Upper lobe of left lung (tissue), 6 donors: ENCODE results near the gene KSR2. TPM values are rescaled to one million over a fixed set of nuclear protein-coding genes. Genes with fewer than 3 reads are reported as not detected.
A peak's percentile ranks its signal among the peaks of the same experiment; 100 is the strongest.

Experiments
- ATAC-seq, 2 donors: fragments of 200-7000 bp; cut with Tn5 transposase; one replicate each; pipeline ENCODE4 v1.9.1; 2022; ENCODE audit warnings: mild to moderate bottlenecking in 2 of 2, moderate library complexity in 2 of 2; ENCODE audit not compliant: low FRiP score in 2 of 2
- DNase-seq, 2 donors: peaks; one replicate each; pipeline ENCODE4 v3.0.0-alpha.2; 2019 to 2020
- H3K27ac ChIP-seq, 4 donors: fragments of 200-600 bp; sonication (generic); one replicate each; pipeline ENCODE4 v1.5.1; 2016 to 2019
- H3K27me3 ChIP-seq, 4 donors: fragments of 200-600 bp; sonication (generic); one replicate each; pipeline ENCODE4 v1.5.1; 2017 to 2019
- H3K36me3 ChIP-seq, 4 donors: fragments of 200-600 bp; sonication (generic); one replicate each; pipeline ENCODE4 v1.5.1; 2016 to 2019
- H3K4me1 ChIP-seq, 4 donors: fragments of 200-600 bp; sonication (generic); one replicate each; pipeline ENCODE4 v1.5.1; 2018 to 2019
- H3K4me3 ChIP-seq, 4 donors: fragments of 200-600 bp; sonication (generic); one replicate each; pipeline ENCODE4 v1.5.1; 2017 to 2019; ENCODE audit warnings: mild to moderate bottlenecking in 2 of 4, moderate library complexity in 1 of 4
- H3K9me3 ChIP-seq, 4 donors: fragments of 200-600 bp; sonication (generic); one replicate each; pipeline ENCODE4 v1.5.1; 2018 to 2019
- EP300 ChIP-seq, 4 donors: sonication (generic); formaldehyde crosslinking; IDR thresholded peaks; one replicate each; pipeline ENCODE4 v1.5.1; 2017; ENCODE audit warnings: antibody characterized with exemption in 4 of 4, control low read depth in 2 of 4
- POLR2A ChIP-seq, 4 donors: fragments of 450-650 bp; IDR thresholded peaks; one replicate each; pipeline ENCODE4 v1.5.1; 2016 to 2017; ENCODE audit warnings: antibody characterized with exemption in 4 of 4, mild to moderate bottlenecking in 2 of 4
- POLR2AphosphoS5 ChIP-seq, 2 donors: sonication (generic); formaldehyde crosslinking; IDR thresholded peaks; one replicate each; pipeline ENCODE4 v1.5.1; 2017; ENCODE audit warnings: antibody characterized with exemption in 2 of 2
- WGBS, 2 donors: methylation state at CpG; one replicate each; pipeline ENCODE4 v1.1.5; 2017 to 2018; 5-methylcytosine and 5-hydroxymethylcytosine counted together
- total RNA-seq, 6 donors: library from RNA; depleted of rRNA in 4 of 6; stranded (reverse); fragments of >200 nt in 4 of 6; gene quantifications; one replicate each; pipeline versions ENCODE4 v1.1.0 to v1.2.1, GENCODE V29; 2016 to 2021
- TF ChIP-seq, protein P1 (sequence below), 6 experiments: fragments of 450-650 bp in 4 of 6; fragments of 200-600 bp in 2 of 6; sonication (generic) in 2 of 6; IDR thresholded peaks; one replicate each; pipeline ENCODE4 v1.5.1; 2016 to 2019; ENCODE audit warnings: antibody characterized with exemption in 6 of 6
- donor health status: DM: no; HTN: no; CAD: no; lungs with moderate emphysema.
- donor health status: DM: no; HTN: yes; CAD: no; lungs with severe emphysema.

Gene KSR2
- total RNA-seq, 6 donors from 2014 or later = 0.30 to 3.2 (median 0.85) TPM

- 90 to 96% methylated on average over 6 of the region's 6 CpGs for WGBS, 2 donors
- ATAC-seq (no peak), DNase-seq (no peak)
- Histone ChIP-seq H3K4me3 (no peak overlapping the region), H3K36me3 (no peaks in the 10 kb centered on the region), H3K27me3 (no peaks in the 10 kb centered on the region), H3K4me1 (no peaks in the 10 kb centered on the region), H3K9me3 (no peaks in the 10 kb centered on the region), H3K27ac (no peak overlapping the region)
- TF ChIP-seq, protein P1, sequence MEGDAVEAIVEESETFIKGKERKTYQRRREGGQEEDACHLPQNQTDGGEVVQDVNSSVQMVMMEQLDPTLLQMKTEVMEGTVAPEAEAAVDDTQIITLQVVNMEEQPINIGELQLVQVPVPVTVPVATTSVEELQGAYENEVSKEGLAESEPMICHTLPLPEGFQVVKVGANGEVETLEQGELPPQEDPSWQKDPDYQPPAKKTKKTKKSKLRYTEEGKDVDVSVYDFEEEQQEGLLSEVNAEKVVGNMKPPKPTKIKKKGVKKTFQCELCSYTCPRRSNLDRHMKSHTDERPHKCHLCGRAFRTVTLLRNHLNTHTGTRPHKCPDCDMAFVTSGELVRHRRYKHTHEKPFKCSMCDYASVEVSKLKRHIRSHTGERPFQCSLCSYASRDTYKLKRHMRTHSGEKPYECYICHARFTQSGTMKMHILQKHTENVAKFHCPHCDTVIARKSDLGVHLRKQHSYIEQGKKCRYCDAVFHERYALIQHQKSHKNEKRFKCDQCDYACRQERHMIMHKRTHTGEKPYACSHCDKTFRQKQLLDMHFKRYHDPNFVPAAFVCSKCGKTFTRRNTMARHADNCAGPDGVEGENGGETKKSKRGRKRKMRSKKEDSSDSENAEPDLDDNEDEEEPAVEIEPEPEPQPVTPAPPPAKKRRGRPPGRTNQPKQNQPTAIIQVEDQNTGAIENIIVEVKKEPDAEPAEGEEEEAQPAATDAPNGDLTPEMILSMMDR (IDR thresholded peaks at IDR 0.05) = no peak
- no peak for TF ChIP-seq POLR2A (IDR thresholded peaks at IDR 0.05)
- no peak for TF ChIP-seq EP300 (IDR thresholded peaks at IDR 0.05)
- no peak for TF ChIP-seq POLR2AphosphoS5 (IDR thresholded peaks at IDR 0.05)
These were observed 521.0 kb downstream of the KSR2 start for GRCh38 chr12:117447665-117448366.

- Histone ChIP-seq H3K36me3 (no peaks in the 10 kb centered on the region), H3K27me3 (no peaks in the 10 kb centered on the region), H3K27ac (no peak overlapping the region), H3K4me1 (no peaks in the 10 kb centered on the region), H3K9me3 (no peaks in the 10 kb centered on the region), H3K4me3 (no peak overlapping the region)
- TF ChIP-seq POLR2A (IDR thresholded peaks at IDR 0.05) (no peak), EP300 (IDR thresholded peaks at IDR 0.05) (no peak), POLR2AphosphoS5 (IDR thresholded peaks at IDR 0.05) (no peak)
- TF ChIP-seq, protein P1 (IDR thresholded peaks at IDR 0.05) = no peak
- DNase-seq = no peak
- WGBS, 2 donors = 54 to 75% methylated on average over 4 of the region's 4 CpGs
- no peak for ATAC-seq
These were observed 524.0 kb downstream of the KSR2 start for GRCh38 chr12:117444781-117445180.

DNA sequence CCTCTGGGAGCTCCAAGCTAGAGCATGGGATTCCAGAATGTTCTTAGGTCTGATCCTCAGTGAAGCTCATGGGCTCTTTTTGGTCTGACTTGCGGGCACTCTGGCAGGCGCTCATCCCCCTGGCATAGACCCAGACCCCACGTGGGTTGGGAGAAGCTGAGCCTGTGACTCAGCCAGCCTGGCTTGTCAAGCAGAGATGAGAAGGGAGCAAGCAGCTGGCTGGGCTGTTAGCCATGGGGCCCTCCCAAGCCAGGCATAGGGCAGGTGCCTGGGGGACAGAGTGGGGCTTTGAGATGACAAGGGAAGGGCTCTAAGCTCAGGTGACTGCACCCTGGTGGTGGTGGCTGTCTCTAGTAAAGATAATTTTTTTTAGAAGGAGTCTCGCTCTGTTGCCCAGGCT is 527.0 kb downstream of the KSR2 start:
- no peaks in the 10 kb centered on the region for H3K4me1 ChIP-seq
- ATAC-seq (no peak), DNase-seq (no peak)
- no peak overlapping the region for H3K4me3 ChIP-seq
- TF ChIP-seq POLR2AphosphoS5 (IDR thresholded peaks at IDR 0.05) = no peak
- H3K36me3 ChIP-seq = no peaks in the 10 kb centered on the region
- 76 to 79% methylated on average over 4 of the region's 4 CpGs for WGBS, 2 donors
- no peaks in the 10 kb centered on the region for H3K27me3 ChIP-seq
- H3K27ac ChIP-seq = no peak overlapping the region
- no peaks in the 10 kb centered on the region for H3K9me3 ChIP-seq

DNA sequence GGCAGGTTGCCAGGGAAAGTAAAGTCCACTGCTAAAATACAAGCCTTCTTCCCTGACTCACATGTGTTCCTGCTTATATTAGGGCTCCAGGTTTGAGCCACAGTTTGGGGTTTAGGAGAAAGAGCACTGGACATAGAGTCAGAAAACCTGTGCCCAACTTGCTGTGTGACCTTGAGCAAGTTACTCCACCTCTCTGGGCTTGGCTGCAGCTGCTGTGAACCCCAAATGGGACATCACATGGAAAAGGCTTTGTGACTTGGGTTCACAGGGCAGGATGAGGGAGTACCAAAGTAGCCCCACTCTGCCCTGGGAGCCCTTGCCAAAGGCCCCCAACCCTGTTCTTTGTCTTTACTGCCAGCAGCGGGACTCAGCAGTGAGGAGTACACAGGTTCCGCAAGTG is 528.4 kb downstream of the KSR2 start:
- H3K4me1 ChIP-seq = no peaks in the 10 kb centered on the region
- WGBS, 2 donors = 98 to 100% methylated on average over 2 of the region's 2 CpGs
- H3K9me3 ChIP-seq = no peaks in the 10 kb centered on the region
- H3K36me3 ChIP-seq = no peaks in the 10 kb centered on the region
- no peak overlapping the region for H3K27ac ChIP-seq
- TF ChIP-seq, protein P1 (IDR thresholded peaks at IDR 0.05) = no peak
- TF ChIP-seq POLR2AphosphoS5 (IDR thresholded peaks at IDR 0.05) = no peak
- no peak for TF ChIP-seq EP300 (IDR thresholded peaks at IDR 0.05)
- no peak for TF ChIP-seq POLR2A (IDR thresholded peaks at IDR 0.05)
- H3K4me3 ChIP-seq = no peak overlapping the region
- DNase-seq (no peak), ATAC-seq (no peak)
- H3K27me3 ChIP-seq = no peaks in the 10 kb centered on the region

GRCh38 chr12:117439531-117440001 is 529.2 kb downstream of the KSR2 start:
- Histone ChIP-seq H3K4me1 (no peaks in the 10 kb centered on the region), H3K9me3 (no peaks in the 10 kb centered on the region), H3K36me3 (no peaks in the 10 kb centered on the region), H3K27ac (no peak overlapping the region), H3K4me3 (no peak overlapping the region), H3K27me3 (no peaks in the 10 kb centered on the region)
- ATAC-seq = peak; percentile 3 to 9
- 54 to 83% methylated on average over 3 to 10 of the region's 13 CpGs for WGBS, 2 donors
- DNase-seq = peak in 1 of 2 donors; percentile 56
- TF ChIP-seq POLR2AphosphoS5 (IDR thresholded peaks at IDR 0.05) = no peak

- ATAC-seq = peak; percentile 2 to 9
- Histone ChIP-seq H3K36me3 (no peaks in the 10 kb centered on the region), H3K4me3 (no peak overlapping the region), H3K9me3 (no peaks in the 10 kb centered on the region), H3K27ac (no peak overlapping the region), H3K27me3 (no peaks in the 10 kb centered on the region), H3K4me1 (no peaks in the 10 kb centered on the region)
- DNase-seq = peak in 1 of 2 donors; percentile 43
- 87% methylated on average over 6 of the region's 6 CpGs; no CpG with 5 or more reads in 1 of the 2 donors for WGBS, 2 donors
- no peak for TF ChIP-seq POLR2A (IDR thresholded peaks at IDR 0.05)
- no peak for TF ChIP-seq EP300 (IDR thresholded peaks at IDR 0.05)
- no peak for TF ChIP-seq POLR2AphosphoS5 (IDR thresholded peaks at IDR 0.05)
- TF ChIP-seq, protein P1 (IDR thresholded peaks at IDR 0.05) = no peak
These were observed 530.0 kb downstream of the KSR2 start for GRCh38 chr12:117438809-117439208.
